ENCODE data around the gene GMPPB. TPM values are rescaled to one million over a fixed set of nuclear protein-coding genes. Genes with fewer than 3 reads are reported as not detected.

Gene GMPPB
- total RNA-seq, 1 donor from 2014 or later: 50.4 TPM

DNA sequence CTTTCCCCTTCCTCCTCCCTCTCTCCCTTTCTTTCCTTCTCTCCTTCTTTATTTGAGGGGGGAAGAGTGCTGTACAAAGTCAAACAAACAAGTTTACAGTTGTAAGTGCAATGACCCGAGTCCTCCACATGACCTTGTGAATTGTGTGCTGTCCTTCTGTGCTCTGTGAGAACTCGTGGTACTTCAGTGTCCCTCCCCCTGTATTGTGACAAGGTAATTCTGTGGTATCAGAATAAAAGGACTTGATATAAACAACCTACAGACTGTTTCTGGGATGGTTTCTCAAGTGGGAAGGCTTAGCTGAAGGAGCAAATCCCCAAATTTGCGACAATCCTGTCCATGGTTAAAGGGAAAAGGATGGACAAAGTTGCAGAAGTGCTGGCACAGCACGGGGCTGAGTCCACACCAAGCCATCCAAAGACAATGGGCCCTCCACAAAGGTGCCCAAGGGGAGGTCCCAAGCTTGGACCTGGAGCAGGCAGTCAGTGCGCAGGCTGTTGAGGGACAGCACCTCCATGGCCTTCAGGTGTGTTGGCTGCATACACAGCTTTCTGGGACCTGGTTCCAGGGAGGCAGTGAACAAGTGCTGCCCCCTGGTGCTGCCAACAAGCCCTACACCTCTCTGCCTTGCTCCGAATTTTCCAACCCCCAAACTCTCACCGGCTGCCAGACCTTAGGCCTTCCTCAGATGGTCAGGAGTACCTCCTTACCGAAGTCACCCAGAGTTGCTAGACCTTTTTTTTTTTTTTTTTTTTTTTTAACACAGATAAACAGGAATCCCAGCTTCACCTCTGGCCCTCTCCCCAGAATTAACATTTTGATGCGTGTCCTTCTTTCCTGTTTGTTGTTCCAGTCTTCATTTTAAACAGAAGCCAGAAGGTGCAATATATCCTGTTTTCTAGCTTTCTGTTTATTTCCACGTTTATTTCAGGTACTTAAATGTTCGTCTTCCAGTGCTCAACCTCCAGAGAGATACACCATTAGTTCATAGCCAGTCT is 52.2 kb downstream of the GMPPB start:
- no peak for DNase-seq (ENCODE audit: low read depth)
- peak; percentile 91 for TF ChIP-seq CTCF (conservative IDR thresholded peaks at IDR 0.05; ENCODE audit: low read depth, low read length)

DNA sequence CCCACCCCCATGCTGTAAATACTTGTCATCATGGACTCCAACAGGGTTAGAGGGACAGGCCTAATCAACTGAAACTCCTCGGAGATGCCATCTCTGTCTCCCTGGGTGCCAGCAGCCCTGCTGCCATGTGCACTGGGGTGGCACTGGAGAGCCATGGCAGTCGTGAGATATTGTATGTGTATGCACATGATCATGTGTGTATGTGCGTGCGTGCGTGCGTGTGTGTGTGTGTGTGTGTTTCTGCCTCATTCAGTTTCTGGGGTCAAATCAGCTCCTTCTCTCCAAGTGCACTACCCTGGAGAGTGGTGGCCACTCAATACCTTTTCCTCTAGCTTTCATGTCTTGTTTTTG is 52.8 kb downstream of the GMPPB start:
- no peak for DNase-seq (ENCODE audit: low read depth)
- H3K4me3 ChIP-seq (ENCODE audit: low read depth, low read length): no peak overlapping the region
- TF ChIP-seq CTCF (conservative IDR thresholded peaks at IDR 0.05; ENCODE audit: low read depth, low read length): no peak

More for the DNA sequence above, 52.2 kb downstream of the GMPPB start:
- H3K4me3 ChIP-seq (ENCODE audit: low read depth, low read length): no peak overlapping the region

Other genes starting within 250 kb of the GMPPB start
- gene BSN, start 169.5 kb downstream of the GMPPB start, total RNA-seq: under 0.01 and 0.46 TPM in 2 replicates
- gene APEH, start 49.6 kb downstream of the GMPPB start, total RNA-seq: 126 and 199 TPM in 2 replicates
- gene MST1, start 34.5 kb downstream of the GMPPB start, total RNA-seq: 4.3 and 5.5 TPM in 2 replicates
- 18.0 and 19.0 TPM in 2 replicates for gene RNF123, start 34.4 kb downstream of the GMPPB start, total RNA-seq
- gene AMIGO3, start 4.3 kb downstream of the GMPPB start, total RNA-seq: 0.07 and 0.86 TPM in 2 replicates
- gene IP6K1, start 62.6 kb upstream of the GMPPB start, total RNA-seq: 27.5 and 30.7 TPM in 2 replicates
- not detected in 2 replicates for gene CDHR4, start 75.9 kb upstream of the GMPPB start, total RNA-seq
- gene INKA1, start 79.3 kb upstream of the GMPPB start, total RNA-seq: 2.5 TPM in 1 of 2 replicates, not detected in the other
- 2.4 and 12.2 TPM in 2 replicates for gene UBA7, start 90.0 kb upstream of the GMPPB start, total RNA-seq
- gene TRAIP, start 132.6 kb upstream of the GMPPB start, total RNA-seq: 17.1 and 18.9 TPM in 2 replicates
- not detected in 2 replicates for gene CAMKV, start 146.0 kb upstream of the GMPPB start, total RNA-seq
- 5.3 and 5.6 TPM in 2 replicates for gene MST1R, start 179.9 kb upstream of the GMPPB start, total RNA-seq
- 9.1 and 17.9 TPM in 2 replicates for gene MON1A, start 205.9 kb upstream of the GMPPB start, total RNA-seq
- 24.0 and 36.6 TPM in 2 replicates for gene RBM6, start 216.2 kb upstream of the GMPPB start, total RNA-seq